Femur (tissue), 1 donor: ENCODE results near the gene MRPS14.
"Not testable (repeated sequence)": the region's sequence is repeated elsewhere in the genome, so short reads cannot be mapped to it uniquely, and the experiment has no call there.

Experiments used
- DNase-seq: peaks from one replicate; pipeline ENCODE4 v3.0.0-alpha.2; 2017

The MRPS14 gene

DNA sequence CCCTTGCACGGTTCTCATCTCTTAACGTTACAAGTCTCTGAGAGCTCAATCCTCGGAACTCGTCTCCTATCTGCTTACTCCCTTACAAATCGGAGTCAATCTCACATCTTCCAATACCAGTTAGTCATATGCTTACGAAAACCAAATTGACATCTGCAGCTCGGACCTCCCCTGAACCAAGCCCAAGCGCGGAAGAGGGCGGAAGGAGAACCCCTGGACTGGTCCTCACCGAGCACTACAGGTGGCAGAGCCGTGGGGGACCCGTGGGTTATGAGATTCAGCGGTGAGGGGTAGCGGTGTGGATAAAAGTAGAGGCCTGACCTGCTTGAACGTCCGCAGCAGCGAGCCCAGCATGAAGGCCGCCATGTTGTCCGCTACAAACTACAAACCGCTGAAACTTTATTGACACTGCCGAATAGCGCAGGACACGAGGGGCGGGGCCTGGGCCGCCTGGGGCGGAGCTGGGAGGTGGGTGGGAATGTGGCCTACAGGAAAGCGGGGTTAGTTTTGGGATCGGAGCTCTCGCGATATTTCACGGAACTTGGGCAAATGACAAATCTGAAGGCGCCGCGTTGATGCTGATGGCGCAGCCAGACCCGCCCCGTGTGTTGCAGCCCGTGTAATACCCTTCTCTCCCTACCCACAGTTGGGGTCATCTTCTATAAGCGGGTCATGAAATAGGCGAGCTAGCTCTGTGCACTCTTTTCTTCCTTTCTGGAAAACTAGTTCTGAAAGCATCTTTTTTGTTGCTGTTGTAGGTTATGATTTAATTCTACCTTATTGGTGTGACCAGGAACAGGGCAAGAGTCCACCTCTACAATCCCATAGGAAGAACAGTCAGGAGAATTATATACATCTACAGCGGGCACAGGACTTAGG lies at the start of gene MRPS14:
TSS of gene MRPS14 (minus strand) at position 383 of the 879 bp plus-strand sequence. CDS start at position 366, 17 bp downstream.
- DNase-seq: peak; percentile 99

GRCh38 chr1:175072099-175072951 lies 49.1 kb upstream of the MRPS14 start:
- DNase-seq: peak; percentile 89

DNA sequence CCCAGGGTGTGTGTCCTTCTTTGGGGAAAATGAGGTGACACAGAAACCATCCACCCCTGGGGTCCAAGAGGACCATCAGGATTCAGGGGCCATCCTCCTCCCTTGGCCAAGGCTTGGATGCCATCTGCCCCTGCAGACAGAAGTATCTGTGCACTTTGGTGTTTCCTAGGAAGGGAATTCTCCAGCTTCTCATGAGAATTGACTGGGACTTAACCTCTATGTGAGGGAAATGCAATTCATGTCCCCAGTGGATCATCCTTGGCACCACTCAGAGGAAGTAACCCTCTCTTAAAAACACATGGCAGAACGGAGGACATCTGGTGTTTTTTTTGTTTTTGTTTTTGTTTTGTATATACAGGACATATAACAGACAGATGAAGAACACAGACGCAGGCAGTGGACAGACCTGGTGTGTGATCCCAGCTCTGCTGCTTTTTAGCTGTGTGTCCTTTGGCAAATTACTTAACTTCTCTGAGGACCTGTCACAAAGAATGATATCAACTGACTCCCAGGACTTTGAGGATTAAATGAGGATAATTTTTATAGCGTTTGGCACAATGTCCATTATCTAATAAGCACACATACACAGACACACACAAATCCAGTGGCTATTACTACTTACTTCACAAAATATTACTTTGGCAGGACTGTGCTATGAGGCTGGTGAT lies 48.2 kb upstream of the MRPS14 start:
- DNase-seq: no peak

- DNase-seq: no peak
Measured at GRCh38 chr1:175070818-175071217, 47.6 kb upstream of the MRPS14 start.

DNA sequence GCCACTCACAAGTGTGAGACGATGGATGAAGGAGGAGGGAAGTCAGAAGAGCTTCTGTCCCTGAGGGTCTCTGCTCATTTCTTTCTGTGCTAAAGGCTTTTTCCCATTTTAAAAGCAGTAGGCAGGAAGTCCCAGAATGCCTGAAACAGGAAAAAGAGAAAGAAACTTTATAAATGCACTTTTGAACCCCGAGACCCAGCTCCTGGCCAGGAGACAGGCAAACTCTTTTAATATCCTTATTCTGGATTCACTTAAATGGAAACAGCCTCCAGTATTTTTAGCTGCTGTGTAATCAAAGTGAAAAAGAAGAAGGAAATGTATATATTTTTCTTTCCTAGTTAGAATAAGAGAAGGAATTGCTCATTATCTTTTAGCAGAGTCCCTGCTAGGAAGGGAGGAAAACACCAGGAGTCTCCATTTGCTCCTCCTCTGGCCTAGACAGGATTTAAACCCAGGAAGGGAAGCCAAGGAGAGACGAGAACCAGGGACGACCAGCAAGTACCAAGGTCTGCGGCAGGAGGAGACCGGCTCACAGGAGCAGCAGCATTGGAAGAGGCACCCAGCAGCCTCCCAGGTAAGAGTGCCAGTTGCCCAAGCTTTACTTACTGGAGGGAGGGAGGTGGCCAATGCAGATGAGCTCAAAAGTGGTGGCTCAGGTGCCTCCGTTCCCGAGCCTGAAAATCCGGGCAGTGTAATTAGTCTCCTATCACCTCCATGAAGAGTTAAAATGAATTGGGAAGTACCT lies 44.3 kb upstream of the MRPS14 start, which contains the start of gene TNN:
TSS of gene TNN (plus strand) at position 472 of the 745 bp plus-strand sequence. CDS start 9,586 bp downstream, outside the sequence.
- DNase-seq: no peak

- no peak for DNase-seq
Measured at GRCh38 chr1:175062858-175063257, 39.6 kb upstream of the MRPS14 start.

DNA sequence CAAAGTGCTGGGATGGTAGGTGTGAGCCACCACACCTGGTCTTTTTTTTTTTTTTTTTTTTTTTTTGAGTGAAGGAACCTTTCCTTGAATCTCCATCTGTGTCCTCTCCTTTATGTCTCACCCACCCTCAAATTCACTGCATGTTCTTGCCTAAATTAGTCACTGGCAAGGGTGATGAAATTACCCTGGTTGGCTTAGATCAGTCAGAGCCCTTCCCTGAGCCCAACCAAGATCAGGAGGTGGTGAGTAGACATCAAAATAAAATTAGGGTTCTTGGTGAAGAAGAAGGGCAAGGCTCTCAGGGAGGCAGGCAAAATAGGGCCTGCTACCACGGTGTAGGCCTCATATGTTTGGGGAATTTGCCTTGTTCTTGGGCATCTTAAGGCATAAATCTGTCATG lies 39.1 kb upstream of the MRPS14 start:
- no peak for DNase-seq

DNA sequence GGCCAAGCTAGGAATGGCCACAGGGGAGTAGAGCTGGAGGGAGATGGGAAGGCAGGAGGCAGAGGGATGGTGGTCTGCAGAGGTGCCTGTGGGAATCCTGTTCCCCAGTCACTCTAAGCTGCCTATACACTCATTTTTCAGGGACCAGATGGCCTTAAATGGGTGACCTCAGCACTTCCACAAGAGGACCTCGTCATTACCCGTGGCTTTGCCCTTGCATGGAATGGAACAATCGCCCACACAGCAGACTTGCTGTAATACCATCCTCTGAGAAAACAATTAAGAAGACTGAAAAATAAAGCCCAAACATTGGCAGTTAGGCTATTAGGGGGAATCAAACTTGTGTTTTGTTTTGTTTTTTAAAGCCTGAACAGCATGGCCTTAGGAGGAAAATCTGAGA lies 31.5 kb upstream of the MRPS14 start:
- DNase-seq: no peak

DNA sequence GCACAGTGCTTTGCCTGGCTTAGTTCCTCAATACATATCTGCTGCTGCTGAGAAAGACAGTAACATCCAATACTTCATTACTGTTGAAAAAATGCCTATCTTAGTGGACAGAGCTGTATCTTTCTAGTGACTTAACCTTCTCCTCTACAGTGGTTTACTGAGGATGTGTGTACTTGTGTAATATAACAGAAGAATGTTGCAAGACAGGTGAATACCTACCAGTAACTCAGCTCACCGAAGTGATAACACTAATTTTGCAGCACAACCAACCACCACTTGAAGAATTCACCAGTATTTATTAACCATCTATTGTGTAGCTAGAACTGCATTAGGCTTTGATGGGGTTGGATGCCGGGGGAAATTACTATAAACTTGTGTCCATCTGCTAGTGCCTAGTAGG lies 27.8 kb upstream of the MRPS14 start:
- no peak for DNase-seq

DNA sequence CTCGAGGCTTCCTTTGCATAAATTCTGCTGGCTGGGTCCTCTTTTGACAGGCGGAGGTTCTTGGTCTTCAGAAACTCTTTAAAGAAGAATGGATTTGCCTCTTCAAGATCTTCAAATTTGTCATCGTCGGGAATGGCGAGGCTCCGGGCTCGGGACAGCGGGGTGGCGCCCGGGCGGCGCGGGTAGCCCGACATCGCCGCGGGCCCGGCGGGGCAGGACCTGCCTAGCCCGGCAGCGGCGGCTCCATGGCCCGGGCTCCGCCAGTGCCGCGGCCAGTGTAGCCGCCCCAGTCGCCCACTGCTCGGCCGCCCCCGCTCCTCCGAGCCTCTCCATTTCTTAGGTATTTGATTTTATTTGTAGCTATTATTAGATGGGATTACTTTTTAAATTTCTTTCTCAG lies 22.3 kb upstream of the MRPS14 start:
- no peak for DNase-seq

DNA sequence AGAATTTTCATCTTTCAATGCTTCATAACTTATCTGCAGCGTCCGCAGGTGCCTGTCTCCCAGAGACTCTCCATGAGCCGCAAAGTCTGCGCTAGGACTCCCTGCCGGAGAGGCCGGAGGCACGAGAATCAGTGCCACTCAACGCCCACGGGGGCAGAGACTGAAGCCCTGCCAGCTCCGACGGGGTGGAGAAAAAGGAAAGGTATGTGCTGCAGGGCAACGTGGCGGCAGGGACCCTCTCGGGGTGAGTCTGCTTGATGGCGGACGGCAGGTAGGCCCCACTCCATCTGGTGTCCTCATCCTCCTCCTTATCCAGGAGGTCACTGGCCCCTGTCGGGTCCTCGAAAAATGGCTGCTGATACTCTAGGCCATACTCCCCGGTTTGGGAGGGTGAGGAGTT lies 21.9 kb upstream of the MRPS14 start:
- DNase-seq: no peak

DNA sequence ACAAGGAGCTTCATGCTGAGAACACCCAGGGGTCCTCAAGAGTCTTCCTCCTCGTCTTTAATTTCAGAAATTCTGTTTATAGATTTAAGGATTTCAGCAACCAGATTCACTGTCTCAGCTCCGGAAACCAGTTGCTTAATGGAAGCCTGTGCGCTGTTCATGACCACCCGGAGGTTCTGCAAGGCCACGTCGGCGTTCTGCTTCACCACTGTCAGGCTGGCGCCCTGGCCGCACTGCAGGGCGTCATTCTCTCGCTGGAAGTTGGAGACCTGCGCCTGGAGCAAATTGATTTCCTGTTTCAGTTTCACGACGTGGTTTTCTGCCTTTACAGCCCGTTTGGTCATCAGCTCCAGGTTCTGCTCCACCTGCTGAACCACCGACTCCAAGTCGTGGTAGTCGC lies 21.4 kb upstream of the MRPS14 start:
- DNase-seq: not testable (repeated sequence)

DNA sequence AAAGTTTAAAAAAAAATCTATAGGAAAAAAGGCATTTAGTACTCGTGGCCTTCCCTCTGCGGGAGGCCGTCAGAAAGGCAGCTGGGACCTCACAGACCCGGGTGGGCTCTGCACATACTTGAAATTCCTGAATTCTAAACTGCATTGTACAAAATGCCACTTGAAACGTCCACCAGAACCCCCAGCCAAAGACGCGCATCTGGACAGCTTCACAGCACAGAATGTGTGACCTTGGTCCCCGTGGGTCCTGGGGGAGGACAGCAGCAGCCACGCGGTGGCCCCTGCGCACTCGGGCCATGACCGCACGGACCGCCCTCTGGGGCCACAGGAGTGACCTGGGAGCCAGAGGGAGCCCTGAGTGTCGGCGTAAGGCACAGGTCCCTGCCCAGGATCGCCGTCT lies 20.6 kb upstream of the MRPS14 start:
- DNase-seq: no peak

DNA sequence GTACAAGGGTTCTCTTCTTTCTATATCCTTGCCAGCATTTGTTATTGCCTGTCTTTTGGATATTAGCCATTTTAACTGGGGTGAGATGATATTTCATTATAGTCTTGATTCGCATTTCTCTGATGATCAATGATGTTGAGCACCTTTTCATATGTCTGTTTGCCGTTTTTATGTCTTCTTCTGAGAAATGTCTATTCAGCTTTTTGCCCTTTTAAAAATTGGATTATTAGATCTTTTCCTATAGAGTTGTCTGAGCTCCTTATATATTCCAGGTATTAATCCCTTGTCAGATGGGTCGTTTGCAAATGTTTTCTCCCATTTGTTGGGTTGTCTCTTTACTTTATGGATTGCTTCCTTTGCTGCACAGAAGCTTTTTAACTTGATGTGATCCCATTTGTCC lies 19.4 kb upstream of the MRPS14 start:
- no peak for DNase-seq

GRCh38 chr1:175040324-175040879 lies 17.2 kb upstream of the MRPS14 start:
- DNase-seq: no peak

DNA sequence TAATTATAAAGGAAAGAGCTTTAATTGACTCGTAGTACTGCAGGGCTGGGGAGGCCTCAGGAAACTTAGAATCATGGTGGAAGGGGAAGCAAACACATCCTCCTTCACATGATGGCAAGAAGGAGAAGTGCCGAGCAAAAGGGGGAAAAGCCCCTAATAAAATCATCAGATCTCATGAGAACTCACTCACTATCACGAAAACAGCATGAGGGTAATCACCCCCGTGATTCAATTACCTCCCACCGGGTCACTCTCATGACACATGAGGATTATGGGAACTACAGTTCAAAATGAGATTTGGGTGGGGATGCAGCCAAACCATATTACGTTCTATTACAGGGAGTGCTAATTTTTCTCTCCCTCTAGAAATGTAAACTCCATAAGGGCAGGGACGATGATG lies 14.2 kb upstream of the MRPS14 start:
- DNase-seq: no peak

- no peak for DNase-seq
Measured at GRCh38 chr1:175036476-175036875, 13.3 kb upstream of the MRPS14 start.

DNA sequence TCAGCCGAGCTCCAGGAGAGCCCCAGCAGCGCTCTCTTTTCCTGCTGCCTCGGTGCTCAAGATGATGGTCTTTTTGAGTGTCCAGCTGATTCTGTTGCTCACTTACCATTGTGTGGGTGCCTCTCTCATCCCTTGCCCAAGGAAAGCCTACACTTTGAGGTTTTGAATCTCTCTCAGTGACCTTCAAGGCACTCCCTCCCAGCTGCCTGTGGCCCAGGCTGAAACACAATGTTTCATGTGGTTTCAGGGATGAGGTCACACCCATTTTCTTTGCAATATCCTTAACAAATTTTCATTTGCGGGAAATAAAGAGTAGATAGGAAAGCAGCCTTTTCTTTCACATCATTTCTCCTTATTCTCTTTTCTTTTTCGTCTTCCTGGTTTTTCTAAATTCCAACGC lies 12.6 kb upstream of the MRPS14 start:
- peak; percentile 39 for DNase-seq

DNA sequence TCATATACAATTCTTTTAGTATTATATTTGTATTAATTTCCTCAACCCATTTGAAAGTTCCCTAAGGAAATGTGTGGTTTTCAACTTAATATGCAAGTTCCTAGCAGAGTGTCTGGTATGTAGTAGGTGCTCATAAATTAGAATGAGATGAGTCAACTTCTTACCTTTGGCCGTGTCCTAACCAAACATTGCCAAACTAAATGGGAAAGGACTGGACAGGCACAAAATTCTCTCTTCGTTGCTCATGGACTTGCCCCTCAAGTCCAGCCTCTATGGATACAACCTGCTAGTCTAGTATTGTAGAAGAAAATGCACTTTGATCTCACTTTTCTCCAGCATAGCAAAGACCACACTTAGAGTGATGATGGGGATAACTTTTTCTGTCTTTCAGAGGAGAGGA lies 11.6 kb upstream of the MRPS14 start:
- DNase-seq: no peak

DNA sequence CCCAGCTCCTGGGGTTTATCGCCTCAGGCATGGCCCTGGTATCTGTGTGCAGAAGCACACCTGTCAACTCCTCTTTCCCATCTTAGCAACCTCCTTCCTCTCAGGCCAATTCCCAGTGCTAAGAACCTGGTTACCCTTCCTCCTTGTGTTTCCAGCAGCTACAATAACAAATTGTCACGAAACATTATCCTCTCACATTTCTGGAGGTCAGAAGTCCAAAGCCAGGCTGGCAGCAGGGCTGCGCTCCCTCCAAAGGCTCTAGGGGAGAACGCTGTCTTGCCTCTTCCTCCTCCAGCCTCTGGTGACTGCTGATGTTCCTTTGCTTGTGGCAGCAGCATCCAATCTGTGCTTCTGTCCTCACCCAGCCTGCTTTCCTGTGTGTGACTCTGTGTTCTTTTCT lies 10.7 kb upstream of the MRPS14 start:
- no peak for DNase-seq

DNA sequence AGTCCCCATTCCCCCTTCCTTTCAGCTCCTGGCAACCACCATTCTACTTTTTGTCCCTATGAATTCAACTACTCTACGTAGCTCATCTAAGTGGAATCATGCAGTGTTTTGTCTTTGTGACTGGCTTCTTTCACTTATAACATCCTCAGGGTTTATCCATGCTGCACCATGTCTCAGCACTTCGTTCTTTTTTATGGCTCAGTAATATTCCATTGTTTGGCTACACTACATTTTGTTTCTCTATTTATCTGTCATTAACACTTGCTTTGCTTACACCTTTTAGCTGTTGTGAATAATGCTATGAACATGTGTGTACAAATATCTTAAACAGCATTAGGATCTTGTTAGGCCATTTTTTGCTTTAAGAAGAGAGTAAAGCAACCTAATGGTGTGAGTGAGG lies 1.5 kb upstream of the MRPS14 start:
- DNase-seq: no peak

DNA sequence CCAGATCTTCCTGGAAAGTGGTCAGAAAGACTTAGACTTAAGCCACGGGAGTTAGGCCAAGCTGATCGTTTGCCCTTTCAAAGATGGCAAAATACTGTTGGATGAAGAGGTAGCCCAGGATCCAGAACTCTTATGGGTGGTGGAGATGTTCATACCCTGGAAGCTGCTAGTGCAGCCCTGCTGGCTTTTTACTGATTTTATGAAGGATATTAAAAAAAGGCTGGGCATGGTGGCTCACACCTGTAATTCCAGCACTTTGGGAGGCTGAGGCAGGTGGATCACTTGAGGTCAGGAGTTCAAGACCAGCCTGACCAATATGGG lies 657 bp upstream of the MRPS14 start:
- not testable (repeated sequence) for DNase-seq
